ENCODE results near the gene GALNT5. TPM values are rescaled to one million over a fixed set of nuclear protein-coding genes. Genes with fewer than 3 reads are reported as not detected.

GALNT5 gene
- total RNA-seq, 1 donor from 2014 or later: 1.7 TPM

- Mint-ChIP-seq H3K27ac (no peak overlapping the region), H3K27me3 (no peaks in the 10 kb centered on the region), H3K4me3 (no peak overlapping the region), H3K9me3 (peaks cover 4% of the 10 kb centered on the region), H3K36me3 (no peaks in the 10 kb centered on the region), H3K4me1 (ENCODE audit: unreplicated experiment) (no peaks in the 10 kb centered on the region)
- no peak for DNase-seq (ENCODE audit: extremely low spot score, unreplicated experiment)
- no peak for TF ChIP-seq CTCF (conservative IDR thresholded peaks at IDR 0.05)
These were observed 27.9 kb upstream of the GALNT5 start for GRCh38 chr2:157229572-157229971.

GRCh38 chr2:157231476-157231875 lies 26.0 kb upstream of the GALNT5 start:
- no peak for TF ChIP-seq CTCF (conservative IDR thresholded peaks at IDR 0.05)
- no peaks in the 10 kb centered on the region for H3K36me3 Mint-ChIP-seq
- H3K27me3 Mint-ChIP-seq: no peaks in the 10 kb centered on the region
- no peak overlapping the region for H3K27ac Mint-ChIP-seq
- H3K9me3 Mint-ChIP-seq: peaks cover 4% of the 10 kb centered on the region
- no peak for DNase-seq (ENCODE audit: extremely low spot score, unreplicated experiment)
- no peak overlapping the region for H3K4me3 Mint-ChIP-seq
- no peaks in the 10 kb centered on the region for H3K4me1 Mint-ChIP-seq (ENCODE audit: unreplicated experiment)

DNA sequence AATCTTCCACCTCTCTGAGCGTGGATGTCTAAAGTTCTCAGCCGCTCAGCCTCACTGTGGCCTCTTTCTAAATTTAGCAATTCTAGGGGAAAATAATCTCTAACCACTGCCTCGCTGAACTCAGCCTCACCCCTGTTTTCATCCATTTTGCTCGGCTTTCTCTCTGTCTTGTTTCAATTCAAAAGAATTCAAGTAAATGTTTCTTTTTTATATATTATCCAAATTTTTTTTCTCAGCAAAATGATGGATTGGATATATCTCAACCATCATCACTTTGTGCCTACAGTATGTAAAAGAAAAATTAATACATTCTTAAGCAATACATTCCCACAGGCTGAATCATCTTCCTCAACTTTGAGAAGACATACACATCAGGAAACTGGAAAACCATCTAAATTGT lies 24.0 kb upstream of the GALNT5 start:
- peaks cover 4% of the 10 kb centered on the region for H3K9me3 Mint-ChIP-seq
- H3K27ac Mint-ChIP-seq: no peak overlapping the region
- H3K4me3 Mint-ChIP-seq: no peak overlapping the region
- no peak for TF ChIP-seq CTCF (conservative IDR thresholded peaks at IDR 0.05)
- DNase-seq (ENCODE audit: extremely low spot score, unreplicated experiment): no peak
- H3K36me3 Mint-ChIP-seq: no peaks in the 10 kb centered on the region
- no peaks in the 10 kb centered on the region for H3K27me3 Mint-ChIP-seq
- no peaks in the 10 kb centered on the region for H3K4me1 Mint-ChIP-seq (ENCODE audit: unreplicated experiment)

- no peaks in the 10 kb centered on the region for H3K27me3 Mint-ChIP-seq
- DNase-seq (ENCODE audit: extremely low spot score, unreplicated experiment): no peak
- H3K36me3 Mint-ChIP-seq: no peaks in the 10 kb centered on the region
- H3K27ac Mint-ChIP-seq: no peak overlapping the region
- H3K4me3 Mint-ChIP-seq: no peak overlapping the region
- no peaks in the 10 kb centered on the region for H3K4me1 Mint-ChIP-seq (ENCODE audit: unreplicated experiment)
- H3K9me3 Mint-ChIP-seq: peaks cover 4% of the 10 kb centered on the region
- no peak for TF ChIP-seq CTCF (conservative IDR thresholded peaks at IDR 0.05)
These were observed 21.1 kb upstream of the GALNT5 start for GRCh38 chr2:157236404-157236803.

DNA sequence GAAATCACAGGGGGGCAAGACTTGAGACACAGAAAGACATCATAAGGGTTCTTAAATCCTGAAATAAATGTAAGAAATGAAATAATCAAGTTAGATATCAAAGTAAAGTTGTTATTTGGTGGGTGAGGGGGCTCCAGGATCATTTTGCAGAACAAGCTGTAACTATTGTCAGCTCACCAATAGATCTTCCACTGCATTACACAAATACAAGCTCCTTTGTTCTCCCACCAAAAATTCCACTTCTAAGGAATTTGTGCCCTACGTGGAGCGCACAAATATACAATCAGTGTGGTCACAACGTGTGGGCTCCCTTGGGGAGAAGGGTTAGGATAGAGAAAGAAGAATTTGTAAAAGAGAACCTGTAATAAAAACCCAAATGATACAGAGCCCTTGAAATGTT lies 19.2 kb upstream of the GALNT5 start:
- DNase-seq (ENCODE audit: extremely low spot score, unreplicated experiment): no peak

More for the DNA sequence above, 19.2 kb upstream of the GALNT5 start:
- Mint-ChIP-seq H3K36me3 (no peaks in the 10 kb centered on the region), H3K27me3 (no peaks in the 10 kb centered on the region), H3K4me3 (no peak overlapping the region), H3K4me1 (ENCODE audit: unreplicated experiment) (no peaks in the 10 kb centered on the region), H3K27ac (no peak overlapping the region), H3K9me3 (peaks cover 3% of the 10 kb centered on the region)
- no peak for TF ChIP-seq CTCF (conservative IDR thresholded peaks at IDR 0.05)

Measured in type B pancreatic cell (in vitro differentiated cells).